Lung microvascular endothelial cell (primary cell): ENCODE results near the gene LRIT3. TPM values are rescaled to one million over a fixed set of nuclear protein-coding genes. Genes with fewer than 3 reads are reported as not detected.

Source experiments
- DNase-seq, 2 donors: peaks; one replicate each; pipeline versions ENCODE4 v3.0.0 to v3.0.0-alpha.2; 2010; ENCODE audit warnings: low read depth in 2 of 2
- total RNA-seq: library from RNA; depleted of rRNA; stranded (reverse); fragments of >200 nt; gene quantifications from 2 replicates; pipeline ENCODE4 v1.2.1, GENCODE V29; 2014

The LRIT3 gene, protein sequence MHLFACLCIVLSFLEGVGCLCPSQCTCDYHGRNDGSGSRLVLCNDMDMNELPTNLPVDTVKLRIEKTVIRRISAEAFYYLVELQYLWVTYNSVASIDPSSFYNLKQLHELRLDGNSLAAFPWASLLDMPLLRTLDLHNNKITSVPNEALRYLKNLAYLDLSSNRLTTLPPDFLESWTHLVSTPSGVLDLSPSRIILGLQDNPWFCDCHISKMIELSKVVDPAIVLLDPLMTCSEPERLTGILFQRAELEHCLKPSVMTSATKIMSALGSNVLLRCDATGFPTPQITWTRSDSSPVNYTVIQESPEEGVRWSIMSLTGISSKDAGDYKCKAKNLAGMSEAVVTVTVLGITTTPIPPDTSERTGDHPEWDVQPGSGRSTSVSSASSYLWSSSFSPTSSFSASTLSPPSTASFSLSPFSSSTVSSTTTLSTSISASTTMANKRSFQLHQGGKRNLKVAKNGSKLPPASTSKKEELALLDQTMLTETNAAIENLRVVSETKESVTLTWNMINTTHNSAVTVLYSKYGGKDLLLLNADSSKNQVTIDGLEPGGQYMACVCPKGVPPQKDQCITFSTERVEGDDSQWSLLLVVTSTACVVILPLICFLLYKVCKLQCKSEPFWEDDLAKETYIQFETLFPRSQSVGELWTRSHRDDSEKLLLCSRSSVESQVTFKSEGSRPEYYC
- total RNA-seq: under 0.01 TPM in 1 of 2 replicates, not detected in the other

DNA sequence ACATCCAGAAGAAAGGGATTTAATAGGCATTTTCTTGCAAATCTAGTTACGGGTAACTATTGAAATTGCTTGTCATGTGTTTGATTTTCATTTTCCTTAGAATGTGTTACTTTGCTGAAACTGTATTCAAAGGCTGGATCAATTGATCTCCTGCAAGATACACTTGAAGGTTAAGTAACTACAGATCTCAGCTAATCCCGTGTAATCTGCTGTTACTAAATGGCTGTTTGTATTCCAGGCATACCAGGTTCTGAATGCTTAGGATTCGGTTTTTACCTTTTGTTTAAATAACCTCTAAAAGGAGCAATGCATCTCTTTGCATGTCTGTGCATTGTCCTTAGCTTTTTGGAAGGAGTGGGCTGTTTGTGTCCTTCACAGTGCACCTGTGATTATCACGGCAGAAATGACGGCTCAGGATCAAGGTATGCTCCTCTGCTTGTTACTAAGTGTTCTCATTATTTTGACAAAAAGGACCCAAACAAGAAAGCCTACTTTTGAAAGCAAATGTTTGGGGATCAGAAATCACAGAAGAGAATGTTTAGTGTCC lies at the start of gene LRIT3:
TSS of gene LRIT3 (plus strand) at position 212 of the 547 bp plus-strand sequence. CDS start at position 307, 95 bp downstream.
- no peak for DNase-seq

- DNase-seq: no peak
These were observed 49.0 kb upstream of the LRIT3 start for GRCh38 chr4:109798866-109799265.

GRCh38 chr4:109801099-109801789 lies 46.7 kb upstream of the LRIT3 start:
- peak in 1 of 2 donors; percentile 14 for DNase-seq

- DNase-seq: peak; percentile 78 to 84
These were observed 46.0 kb upstream of the LRIT3 start, which contains the start of gene CFI for GRCh38 chr4:109801895-109802319. Gene CFI, minus strand, starts transcription at chr4:109801999. Its CDS starts 28 bp downstream, at chr4:109801971.

DNA sequence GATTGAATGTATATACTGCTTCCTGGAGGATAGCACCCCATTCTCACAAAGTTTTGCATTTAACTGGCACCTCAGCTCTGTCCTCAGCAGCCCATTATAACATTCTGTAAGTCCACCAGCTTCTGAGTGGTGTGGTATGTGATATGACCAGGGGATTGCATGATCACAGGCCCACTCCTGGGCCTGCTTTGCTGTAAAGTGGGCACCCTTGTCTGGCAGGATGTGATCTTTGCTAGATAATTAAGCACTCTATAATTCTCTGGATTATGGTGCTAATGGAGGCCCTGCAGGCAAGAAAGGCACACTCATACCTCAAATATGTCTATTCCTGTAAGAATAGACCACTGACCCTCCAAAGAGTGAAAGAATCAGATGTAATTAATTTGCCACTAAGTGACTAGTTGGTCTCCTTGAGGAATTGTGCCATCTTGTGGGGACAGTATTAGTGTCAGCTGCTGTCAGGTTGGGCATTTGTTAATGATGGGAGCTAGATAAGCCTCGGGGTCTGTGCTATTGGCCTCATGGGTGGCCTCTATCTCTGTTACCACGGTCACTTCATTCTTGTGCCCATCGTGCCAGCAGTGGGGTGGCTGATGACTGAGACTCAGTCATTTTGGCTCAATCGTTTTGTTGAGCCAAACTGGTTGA lies 43.9 kb upstream of the LRIT3 start:
- peak; percentile 59 to 67 for DNase-seq

DNA sequence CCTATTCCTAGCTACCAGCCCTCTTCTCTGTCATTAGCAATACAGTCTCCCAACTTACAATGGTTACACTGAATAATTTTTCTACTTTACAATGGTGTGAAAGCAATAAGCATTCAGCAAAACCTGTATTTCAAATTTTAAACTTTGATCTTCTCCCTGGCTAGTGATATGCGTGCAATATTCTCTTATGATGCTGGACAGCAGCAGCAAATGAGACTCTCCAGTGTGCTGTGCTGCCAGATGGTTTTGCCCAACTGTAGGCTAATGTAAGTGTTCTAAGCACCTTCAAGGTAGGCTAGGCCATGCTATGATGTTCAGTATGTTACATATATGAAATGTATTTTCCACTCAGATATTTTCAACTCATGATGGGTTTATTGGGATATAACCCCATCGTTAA lies 38.3 kb upstream of the LRIT3 start:
- no peak for DNase-seq

GRCh38 chr4:109810552-109811387 lies 37.1 kb upstream of the LRIT3 start:
- no peak for DNase-seq

GRCh38 chr4:109811707-109812106 lies 36.2 kb upstream of the LRIT3 start:
- DNase-seq: peak in 1 of 2 donors; percentile 24

DNA sequence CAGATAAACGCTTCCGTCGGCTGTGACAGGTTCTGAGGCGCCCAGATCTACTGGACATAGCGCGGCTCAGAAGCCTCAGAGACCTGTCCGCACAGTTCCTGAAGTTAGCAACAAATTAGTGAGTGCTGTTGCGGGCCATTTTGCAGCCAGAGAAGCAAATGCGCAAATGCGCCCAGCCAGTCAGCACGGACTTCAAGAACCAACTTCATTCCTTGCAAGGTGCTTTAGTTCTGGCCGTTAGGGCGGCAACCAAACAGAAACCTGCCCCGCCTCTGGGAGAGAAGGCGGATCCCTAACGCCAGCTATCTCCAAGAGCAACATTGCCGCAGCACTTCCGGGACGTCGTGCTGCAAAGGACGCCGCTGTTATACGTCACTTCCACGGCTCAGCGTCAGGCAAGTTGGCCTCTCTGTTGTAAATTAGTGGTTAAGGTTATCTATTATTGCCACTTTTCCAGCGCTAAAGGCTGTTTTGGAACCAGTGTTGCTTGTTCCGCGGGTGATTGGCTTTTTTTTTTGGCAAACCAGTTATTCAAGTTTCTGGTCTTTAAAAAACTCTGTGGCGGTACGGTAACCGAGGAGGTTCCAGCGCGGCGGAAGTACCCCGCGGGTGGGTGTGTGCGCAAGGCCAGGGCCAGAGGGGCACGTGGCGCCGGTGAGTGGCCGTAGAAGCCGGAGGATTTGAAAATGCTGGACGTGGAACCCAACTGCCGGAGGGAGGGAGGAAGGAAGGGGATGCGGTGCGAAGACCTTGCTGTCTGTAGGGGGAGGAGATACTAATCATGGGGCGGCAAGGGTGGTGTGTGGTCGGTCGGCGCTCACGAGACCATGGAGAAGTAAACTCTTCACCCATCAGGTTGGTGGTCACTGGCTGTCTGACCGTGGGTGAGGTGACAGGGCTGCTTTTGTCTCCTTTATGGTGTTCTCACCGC lies 32.5 kb upstream of the LRIT3 start, which contains the start of gene GAR1:
TSS of gene GAR1 (plus strand) at position 612 of the 931 bp plus-strand sequence. CDS start 403 bp downstream, outside the sequence.
- peak; percentile 95 for DNase-seq

DNA sequence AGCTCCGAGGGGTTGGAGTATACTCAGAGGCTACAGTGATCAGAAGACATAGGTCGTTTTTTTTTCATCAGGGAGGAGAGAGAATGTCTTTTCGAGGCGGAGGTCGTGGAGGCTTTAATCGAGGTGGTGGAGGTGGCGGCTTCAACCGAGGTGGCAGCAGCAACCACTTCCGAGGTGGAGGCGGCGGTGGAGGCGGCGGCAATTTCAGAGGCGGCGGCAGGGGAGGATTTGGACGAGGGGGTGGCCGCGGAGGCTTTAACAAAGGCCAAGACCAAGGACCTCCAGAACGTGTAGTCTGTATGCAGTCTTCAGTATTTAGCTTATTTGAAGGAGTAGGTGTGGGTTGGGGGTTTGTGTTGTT lies 31.8 kb upstream of the LRIT3 start:
- peak in 1 of 2 donors; percentile 13 for DNase-seq

GRCh38 chr4:109816894-109817293 lies 31.0 kb upstream of the LRIT3 start:
- DNase-seq: peak in 1 of 2 donors; percentile 3

DNA sequence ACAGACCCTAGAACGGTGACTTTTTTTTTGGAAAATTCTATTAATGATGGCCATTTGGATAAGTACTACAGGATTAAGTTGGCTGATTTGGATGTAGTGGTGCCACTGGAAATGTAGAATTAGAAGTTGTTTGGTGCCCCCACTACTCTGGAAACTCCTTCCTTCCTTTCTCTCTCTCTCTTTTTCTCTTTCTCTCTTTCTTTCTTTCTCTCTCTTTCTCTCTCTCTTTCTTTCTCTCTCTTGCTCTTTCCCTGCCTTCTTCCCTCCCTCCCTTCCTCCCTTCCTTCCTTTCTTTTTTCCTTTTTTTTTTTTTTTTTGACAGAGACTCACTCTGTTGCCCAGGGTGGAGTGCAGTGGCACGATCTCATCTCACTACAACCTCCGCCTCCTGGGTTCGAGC lies 29.6 kb upstream of the LRIT3 start:
- DNase-seq: no peak

DNA sequence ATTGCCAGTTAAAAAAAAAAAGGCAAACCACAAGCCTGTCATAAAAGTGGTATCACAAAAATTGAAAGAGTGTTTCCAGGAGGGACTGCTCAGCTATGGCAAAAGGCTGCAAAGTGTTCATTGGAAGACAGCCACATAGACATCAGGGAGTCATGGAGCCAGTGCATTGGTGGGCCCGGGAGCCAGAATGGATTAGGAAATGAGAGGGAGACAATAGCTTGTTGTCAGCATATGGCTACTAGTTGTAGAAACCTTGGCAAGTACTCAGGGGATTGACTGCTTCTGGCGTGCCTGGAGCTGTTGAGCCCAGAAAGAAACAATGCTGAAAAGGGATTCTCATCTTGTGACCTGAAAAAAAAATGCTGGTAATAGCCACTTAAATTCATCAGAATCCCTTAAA lies 27.3 kb upstream of the LRIT3 start:
- peak in 1 of 2 donors; percentile 61 for DNase-seq

GRCh38 chr4:109821185-109821584 lies 26.7 kb upstream of the LRIT3 start:
- no peak for DNase-seq

DNA sequence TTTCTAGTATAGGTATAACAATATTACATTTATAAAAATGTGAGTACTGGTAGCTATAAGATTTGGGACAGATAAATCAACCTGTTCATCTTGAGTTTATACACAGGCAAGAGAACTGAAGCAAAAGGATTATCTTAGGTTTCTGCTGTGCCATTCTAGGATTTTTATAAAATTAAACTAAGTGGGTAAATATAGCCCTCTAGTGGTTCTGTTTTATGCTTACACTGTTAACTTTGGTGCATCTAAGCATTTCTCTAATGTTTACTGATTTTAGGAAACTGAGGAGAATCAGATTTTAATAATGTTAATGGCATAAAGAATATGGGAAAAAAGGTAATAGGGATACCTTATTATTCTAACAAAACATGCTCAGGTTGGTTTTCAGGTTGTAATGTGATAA lies 21.2 kb upstream of the LRIT3 start:
- DNase-seq: peak; percentile 25 to 46

- DNase-seq: no peak
These were observed 20.2 kb upstream of the LRIT3 start, which contains the start of gene RRH for GRCh38 chr4:109827672-109828071. Gene RRH, plus strand, starts transcription at chr4:109827972. Its CDS starts 56 bp downstream, at chr4:109828028.

GRCh38 chr4:109833756-109834155 lies 14.2 kb upstream of the LRIT3 start:
- DNase-seq: no peak

DNA sequence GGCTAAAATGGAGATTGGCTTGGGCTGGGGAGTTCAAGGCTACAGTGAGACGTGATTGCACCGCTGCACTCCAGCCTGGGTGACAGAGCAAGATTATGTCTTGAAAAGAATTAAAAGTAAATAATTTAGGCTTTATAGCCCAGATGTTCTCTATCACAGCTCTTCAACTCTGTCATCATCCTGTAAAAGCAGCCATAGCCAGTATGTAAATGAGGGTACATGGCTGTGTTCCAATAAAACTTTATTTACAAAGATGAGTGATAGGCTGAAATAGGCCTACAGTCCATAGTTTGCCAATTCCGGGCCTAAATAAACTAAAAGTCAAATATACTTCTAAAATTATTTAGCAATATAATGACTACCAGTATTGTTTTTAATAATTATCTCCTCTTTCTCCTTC lies 10.9 kb upstream of the LRIT3 start:
- DNase-seq: no peak
